AG09309 (cell line): Measurements from ENCODE around the gene MAP3K19.
"Not testable (repeated sequence)": the region's sequence is repeated elsewhere in the genome, so short reads cannot be mapped to it uniquely, and the experiment has no call there.

Experiments
- DNase-seq: peaks from one replicate; pipeline ENCODE4 v3.0.0-alpha.2; 2010; ENCODE audit warnings: low read depth
- H3K4me3 ChIP-seq: 2 replicates; pipeline ENCODE4 v1.5.1; 2011; ENCODE audit warnings: mild to moderate bottlenecking, low read depth, low read length, moderate library complexity; ENCODE audit not compliant: control insufficient read depth
- TF ChIP-seq, protein P1 (sequence below): IDR thresholded peaks from 2 replicates; pipeline ENCODE4 v1.5.1; 2011; ENCODE audit warnings: mild to moderate bottlenecking, low read depth, low read length, inconsistent platforms; ENCODE audit not compliant: insufficient read depth, control insufficient read depth; ENCODE audit errors: missing control alignments

The MAP3K19 gene

GRCh38 chr2:135052042-135052876 lies 5.0 kb upstream of the MAP3K19 start, which contains the start of gene RAB3GAP1:
Gene RAB3GAP1 (plus strand): TSS chr2:135052292. CDS start chr2:135052308, 16 bp downstream.
- DNase-seq = peak; percentile 48
- peak within 1 kb of the TSS; percentile 69 for H3K4me3 ChIP-seq
- TF ChIP-seq, protein P1, sequence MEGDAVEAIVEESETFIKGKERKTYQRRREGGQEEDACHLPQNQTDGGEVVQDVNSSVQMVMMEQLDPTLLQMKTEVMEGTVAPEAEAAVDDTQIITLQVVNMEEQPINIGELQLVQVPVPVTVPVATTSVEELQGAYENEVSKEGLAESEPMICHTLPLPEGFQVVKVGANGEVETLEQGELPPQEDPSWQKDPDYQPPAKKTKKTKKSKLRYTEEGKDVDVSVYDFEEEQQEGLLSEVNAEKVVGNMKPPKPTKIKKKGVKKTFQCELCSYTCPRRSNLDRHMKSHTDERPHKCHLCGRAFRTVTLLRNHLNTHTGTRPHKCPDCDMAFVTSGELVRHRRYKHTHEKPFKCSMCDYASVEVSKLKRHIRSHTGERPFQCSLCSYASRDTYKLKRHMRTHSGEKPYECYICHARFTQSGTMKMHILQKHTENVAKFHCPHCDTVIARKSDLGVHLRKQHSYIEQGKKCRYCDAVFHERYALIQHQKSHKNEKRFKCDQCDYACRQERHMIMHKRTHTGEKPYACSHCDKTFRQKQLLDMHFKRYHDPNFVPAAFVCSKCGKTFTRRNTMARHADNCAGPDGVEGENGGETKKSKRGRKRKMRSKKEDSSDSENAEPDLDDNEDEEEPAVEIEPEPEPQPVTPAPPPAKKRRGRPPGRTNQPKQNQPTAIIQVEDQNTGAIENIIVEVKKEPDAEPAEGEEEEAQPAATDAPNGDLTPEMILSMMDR = no peak

- TF ChIP-seq, protein P1 = no peak
- no peak overlapping the region for H3K4me3 ChIP-seq
- DNase-seq = no peak
Observed at GRCh38 chr2:135050684-135051083, 3.4 kb upstream of the MAP3K19 start.

- H3K4me3 ChIP-seq = no peak overlapping the region
- no peak for DNase-seq
- TF ChIP-seq, protein P1 = no peak
Observed at GRCh38 chr2:135050132-135050531, 2.9 kb upstream of the MAP3K19 start.

- DNase-seq = no peak
- no peak overlapping the region for H3K4me3 ChIP-seq
- TF ChIP-seq, protein P1 = no peak
Observed at GRCh38 chr2:135048122-135048521, 875 bp upstream of the MAP3K19 start.

DNA sequence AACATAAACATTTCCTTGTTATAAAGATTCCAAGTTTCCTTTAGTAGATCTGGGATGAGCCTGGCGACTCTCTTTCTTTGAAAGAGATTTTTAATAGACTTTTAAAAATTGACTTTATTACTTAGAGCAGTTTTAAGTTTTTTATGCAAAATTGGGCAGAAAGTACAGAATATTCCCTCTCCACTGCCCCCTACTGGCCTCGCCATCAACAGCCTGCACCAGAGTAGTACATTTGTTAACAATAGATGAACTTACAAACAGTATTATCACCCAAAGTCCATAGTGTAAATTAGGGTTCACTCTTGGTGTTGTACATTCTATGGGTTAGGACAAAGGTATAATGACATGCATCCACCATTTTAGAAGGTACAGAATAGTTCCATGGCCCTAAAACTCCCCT lies 3.9 kb downstream of the MAP3K19 start:
- TF ChIP-seq, protein P1 = peak; percentile 43
- no peak overlapping the region for H3K4me3 ChIP-seq
- no peak for DNase-seq

DNA sequence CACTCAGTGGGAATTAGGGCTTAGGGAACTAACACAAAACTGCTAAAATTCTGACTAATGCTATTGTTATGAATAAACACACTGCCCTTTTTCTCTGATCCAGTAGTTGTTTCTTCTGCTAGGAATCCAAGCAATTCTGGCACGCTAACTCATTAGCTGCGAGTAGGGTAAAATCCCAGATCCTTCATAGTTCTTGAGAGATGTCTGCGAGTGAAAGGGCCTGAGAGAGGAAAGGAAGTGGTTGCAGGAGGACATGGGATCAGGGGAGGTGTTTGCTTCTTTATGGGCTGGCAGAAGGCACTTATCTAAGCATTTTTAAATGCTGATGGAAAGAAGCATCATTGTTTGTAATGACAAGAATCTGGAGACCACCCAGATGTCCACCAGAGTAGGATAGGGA lies 9.4 kb downstream of the MAP3K19 start:
- TF ChIP-seq, protein P1 = no peak
- no peak overlapping the region for H3K4me3 ChIP-seq
- no peak for DNase-seq

DNA sequence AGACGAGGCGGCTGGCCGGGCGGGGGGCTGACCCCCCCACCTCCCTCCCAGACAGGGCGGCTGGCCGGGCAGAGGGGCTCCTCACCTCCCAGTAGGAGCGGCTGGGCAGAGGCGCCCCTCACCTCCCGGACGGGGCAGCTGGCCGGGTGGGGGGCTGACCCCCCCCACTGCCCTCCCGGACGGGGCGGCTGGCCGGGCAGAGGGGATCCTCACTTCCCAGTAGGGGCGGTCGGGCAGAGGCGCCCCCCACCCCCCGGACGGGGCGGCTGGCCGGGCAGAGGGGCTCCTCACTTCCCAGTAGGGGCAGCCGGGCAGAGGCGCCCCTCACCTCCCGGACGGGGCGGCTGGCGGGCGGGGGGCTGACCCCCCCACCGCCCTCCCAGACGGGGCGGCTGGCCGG lies 14.0 kb downstream of the MAP3K19 start:
- not testable (repeated sequence) for DNase-seq

More for the DNA sequence above, 14.0 kb downstream of the MAP3K19 start:
- H3K4me3 ChIP-seq = not testable (repeated sequence)
